Hepatocyte (in vitro differentiated cells): Measurements from ENCODE around the gene ERH. TPM values are rescaled to one million over a fixed set of nuclear protein-coding genes. Genes with fewer than 3 reads are reported as not detected.

ENCODE experiments used
- DNase-seq: peaks from one replicate; pipeline ENCODE4 v3.0.0-alpha.2; 2016; ENCODE audit warnings: low spot score
- H2AFZ ChIP-seq: fragments of 200-600 bp; sonication (generic); 2 replicates; pipeline ENCODE4 v1.6.0; 2016; ENCODE audit warnings: antibody characterized with exemption, mild to moderate bottlenecking
- H3K27ac ChIP-seq: fragments of 200-600 bp; sonication (generic); 2 replicates; pipeline ENCODE4 v1.5.1; 2016; ENCODE audit warnings: mild to moderate bottlenecking
- H3K27me3 ChIP-seq: fragments of 200-600 bp; sonication (generic); 2 replicates; pipeline ENCODE4 v1.6.1; 2016
- H3K36me3 ChIP-seq: fragments of 200-600 bp; sonication (generic); replicated peaks from 2 replicates; pipeline ENCODE4 v1.5.1; 2016; ENCODE audit warnings: low read depth; ENCODE audit not compliant: insufficient read depth
- H3K4me1 ChIP-seq: fragments of 200-600 bp; sonication (generic); 2 replicates; pipeline ENCODE4 v1.5.1; 2016; ENCODE audit warnings: mild to moderate bottlenecking, moderate library complexity; ENCODE audit not compliant: insufficient read depth
- H3K4me2 ChIP-seq: fragments of 200-600 bp; sonication (generic); 2 replicates; pipeline ENCODE4 v1.6.0; 2016
- H3K4me3 ChIP-seq: fragments of 200-600 bp; sonication (generic); 2 replicates; pipeline ENCODE4 v1.5.1; 2016; ENCODE audit warnings: mild to moderate bottlenecking
- H3K79me2 ChIP-seq: fragments of 200-600 bp; sonication (generic); 2 replicates; pipeline ENCODE4 v1.6.0; 2017; ENCODE audit warnings: mild to moderate bottlenecking
- H3K9me2 ChIP-seq: fragments of 200-600 bp; sonication (generic); replicated peaks from 2 replicates; pipeline ENCODE4 v1.6.0; 2017; ENCODE audit warnings: mild to moderate bottlenecking; ENCODE audit not compliant: insufficient read depth
- H3K9me3 ChIP-seq: fragments of 200-600 bp; sonication (generic); 2 replicates; pipeline ENCODE4 v1.5.1; 2016; ENCODE audit warnings: low read depth, mild to moderate bottlenecking
- H4K20me1 ChIP-seq: fragments of 200-600 bp; sonication (generic); 2 replicates; pipeline ENCODE4 v1.6.0; 2016; ENCODE audit warnings: mild to moderate bottlenecking; ENCODE audit not compliant: insufficient read depth, poor library complexity, severe bottlenecking
- CTCF ChIP-seq: fragments of 200-600 bp; sonication (generic); IDR thresholded peaks from 2 replicates; pipeline ENCODE4 v1.5.1; 2016; ENCODE audit warnings: antibody characterized with exemption, mild to moderate bottlenecking; ENCODE audit not compliant: poor library complexity
- EZH2 ChIP-seq: fragments of 200-600 bp; sonication (generic); IDR thresholded peaks from 2 replicates; pipeline ENCODE4 v1.6.1; 2016; ENCODE audit warnings: antibody characterized with exemption, mild to moderate bottlenecking, borderline replicate concordance
- EZH2phosphoT487 ChIP-seq: fragments of 200-600 bp; sonication (generic); IDR thresholded peaks from one replicate; pipeline ENCODE4 v1.6.1; 2018; ENCODE audit warnings: antibody characterized with exemption, mild to moderate bottlenecking, low read depth, moderate library complexity; ENCODE audit not compliant: unreplicated experiment, severe bottlenecking
- WGBS: methylation state at CpG from one replicate; pipeline ENCODE4 v1.1.6; 2016; ENCODE audit warnings: low lambda C conversion rate; ENCODE audit errors: missing lambda C conversion rate; 5-methylcytosine and 5-hydroxymethylcytosine counted together
- polyA plus RNA-seq: library from polyadenylated mRNA; unstranded; fragments of >200 nt; fragmentation: Nextera tagmentation; extraction: Ambion mirVana; gene quantifications from 2 replicates; pipeline ENCODE4 v1.2.1, GENCODE V29; 2016
- total RNA-seq: library from RNA; depleted of rRNA; stranded (reverse); fragments of >200 nt; gene quantifications from 2 replicates; pipeline ENCODE4 v1.2.3, GENCODE V29; 2014

ERH gene
- total and polyA plus RNA-seq, 2 experiments from 2014 or later: 147 to 219 TPM

GRCh38 chr14:69363964-69364363 lies 34.1 kb downstream of the ERH start:
- Histone ChIP-seq H3K9me2 (no peaks in the 10 kb centered on the region), H3K79me2 (no peaks in the 10 kb centered on the region), H4K20me1 (no peaks in the 10 kb centered on the region), H3K27ac (no peak overlapping the region), H3K9me3 (no peaks in the 10 kb centered on the region), H3K4me2 (no peak overlapping the region), H3K4me3 (no peak overlapping the region), H3K27me3 (no peaks in the 10 kb centered on the region), H3K36me3 (no peaks in the 10 kb centered on the region), H3K4me1 (no peaks in the 10 kb centered on the region), H2AFZ (no peak overlapping the region)
- 94% methylated on average over 4 of the region's 4 CpGs for WGBS
- DNase-seq: no peak
- TF ChIP-seq EZH2 (no peak), EZH2phosphoT487 (no peak)

DNA sequence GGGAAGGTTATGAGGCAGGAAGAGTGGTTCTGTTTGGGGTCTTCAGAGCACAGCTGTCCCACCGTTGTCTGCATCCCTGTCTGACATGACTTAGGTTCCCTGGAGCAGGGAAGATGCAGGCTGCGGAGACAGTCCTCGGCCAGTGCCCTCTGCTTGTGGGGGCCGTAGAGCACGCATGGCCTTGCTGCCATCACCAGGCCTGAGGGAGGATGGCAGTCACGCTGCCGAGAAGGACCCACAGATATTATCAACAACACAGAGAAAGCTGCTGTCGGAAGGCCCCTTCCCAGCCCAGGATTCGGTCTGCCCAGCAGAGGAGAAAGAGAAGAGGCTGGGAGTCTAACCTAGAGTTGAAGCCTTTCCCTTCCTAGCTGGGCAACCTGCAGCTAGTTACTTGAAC lies 35.0 kb downstream of the ERH start:
- Histone ChIP-seq H3K36me3 (no peaks in the 10 kb centered on the region), H3K4me2 (no peak overlapping the region), H3K27me3 (no peaks in the 10 kb centered on the region), H2AFZ (no peak overlapping the region), H3K9me2 (no peaks in the 10 kb centered on the region), H3K79me2 (no peaks in the 10 kb centered on the region), H3K4me1 (no peaks in the 10 kb centered on the region), H3K4me3 (no peak overlapping the region), H4K20me1 (no peaks in the 10 kb centered on the region), H3K9me3 (no peaks in the 10 kb centered on the region), H3K27ac (no peak overlapping the region)
- peak; percentile 30 for DNase-seq
- 41% methylated on average over 9 of the region's 9 CpGs for WGBS
- TF ChIP-seq CTCF: peak; percentile 37
- TF ChIP-seq EZH2phosphoT487: no peak

DNA sequence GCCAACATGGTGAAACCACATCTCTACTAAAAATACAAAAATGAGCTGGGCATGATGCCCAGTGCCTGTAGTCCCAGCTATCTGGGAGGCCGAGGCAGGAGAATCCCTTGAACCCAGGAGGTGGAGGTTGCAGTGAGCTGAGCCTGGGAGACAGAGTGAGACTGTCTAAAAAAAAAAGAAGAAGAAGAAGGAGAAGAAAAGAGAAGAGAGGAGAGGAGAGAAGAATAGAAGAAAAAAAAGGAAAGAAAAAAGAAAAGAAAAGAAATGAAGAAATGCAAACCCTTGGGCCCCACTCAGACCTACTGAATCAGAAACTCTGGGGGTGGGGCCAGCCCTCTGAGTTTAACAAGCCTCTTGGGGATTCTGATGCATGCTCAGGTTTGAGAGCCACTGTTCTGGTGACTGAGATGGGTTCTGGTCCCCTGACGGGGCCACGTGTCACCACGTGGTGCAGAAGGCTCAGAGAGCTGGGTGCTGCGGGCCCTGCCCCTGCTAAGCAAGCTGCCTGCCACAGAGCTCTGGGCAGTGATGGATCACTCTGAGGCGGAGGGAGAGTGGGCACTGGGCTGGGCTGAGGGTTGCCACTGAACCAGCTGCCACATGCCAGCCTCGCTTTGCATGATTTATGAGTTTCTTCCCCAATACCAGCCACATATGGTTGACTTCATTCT lies 37.5 kb downstream of the ERH start:
- Histone ChIP-seq H3K9me2 (no peaks in the 10 kb centered on the region), H3K9me3 (no peaks in the 10 kb centered on the region), H3K27ac (no peak overlapping the region), H3K4me2 (no peak overlapping the region), H3K4me1 (peaks cover 4% of the 10 kb centered on the region), H4K20me1 (no peaks in the 10 kb centered on the region), H3K4me3 (no peak overlapping the region), H3K27me3 (no peaks in the 10 kb centered on the region), H3K79me2 (no peaks in the 10 kb centered on the region), H2AFZ (no peak overlapping the region), H3K36me3 (no peaks in the 10 kb centered on the region)
- 85% methylated on average over 7 of the region's 7 CpGs for WGBS
- TF ChIP-seq EZH2phosphoT487 (no peak), CTCF (no peak), EZH2 (no peak)
- no peak for DNase-seq

DNA sequence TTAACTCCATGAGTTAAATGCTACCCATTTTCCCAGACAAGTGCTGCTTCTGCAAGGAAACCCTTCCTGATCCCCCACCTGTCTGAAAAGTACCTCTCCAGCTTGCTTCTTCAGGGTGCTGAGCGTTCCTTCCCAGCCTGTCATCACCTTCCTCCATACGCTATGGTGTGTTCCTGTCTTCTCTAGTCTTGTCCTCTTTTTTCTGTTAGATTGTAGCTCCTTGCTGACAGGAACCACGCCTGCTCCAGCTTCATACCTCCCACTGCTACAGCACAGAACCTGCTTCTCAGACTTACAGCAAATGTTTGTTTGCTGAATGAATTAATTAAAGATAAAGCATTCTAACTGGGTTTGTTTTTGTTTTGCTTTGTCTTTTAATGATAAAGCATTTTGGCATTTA lies 39.1 kb downstream of the ERH start:
- no peaks in the 10 kb centered on the region for H3K27me3 ChIP-seq
- no peak overlapping the region for H3K4me3 ChIP-seq
- no peaks in the 10 kb centered on the region for H3K36me3 ChIP-seq
- H3K79me2 ChIP-seq: no peaks in the 10 kb centered on the region
- H2AFZ ChIP-seq: no peak overlapping the region
- no peaks in the 10 kb centered on the region for H3K9me2 ChIP-seq
- DNase-seq: no peak
- H3K27ac ChIP-seq: no peak overlapping the region
- no peaks in the 10 kb centered on the region for H4K20me1 ChIP-seq
- H3K9me3 ChIP-seq: no peaks in the 10 kb centered on the region
- 82% methylated on average over 3 of the region's 3 CpGs for WGBS
- TF ChIP-seq CTCF (no peak), EZH2phosphoT487 (no peak), EZH2 (no peak)
- no peak overlapping the region for H3K4me2 ChIP-seq
- H3K4me1 ChIP-seq: peaks cover 4% of the 10 kb centered on the region
